ENCODE data around the gene CDC25B. TPM values are rescaled to one million over a fixed set of nuclear protein-coding genes. Genes with fewer than 3 reads are reported as not detected.

Gene CDC25B
- total and polyA plus RNA-seq, 2 of the 13 experiments (the other 11 are each of a cell fraction or from before 2014, with no cell fraction given): 14.5 to 19.4 TPM

DNA sequence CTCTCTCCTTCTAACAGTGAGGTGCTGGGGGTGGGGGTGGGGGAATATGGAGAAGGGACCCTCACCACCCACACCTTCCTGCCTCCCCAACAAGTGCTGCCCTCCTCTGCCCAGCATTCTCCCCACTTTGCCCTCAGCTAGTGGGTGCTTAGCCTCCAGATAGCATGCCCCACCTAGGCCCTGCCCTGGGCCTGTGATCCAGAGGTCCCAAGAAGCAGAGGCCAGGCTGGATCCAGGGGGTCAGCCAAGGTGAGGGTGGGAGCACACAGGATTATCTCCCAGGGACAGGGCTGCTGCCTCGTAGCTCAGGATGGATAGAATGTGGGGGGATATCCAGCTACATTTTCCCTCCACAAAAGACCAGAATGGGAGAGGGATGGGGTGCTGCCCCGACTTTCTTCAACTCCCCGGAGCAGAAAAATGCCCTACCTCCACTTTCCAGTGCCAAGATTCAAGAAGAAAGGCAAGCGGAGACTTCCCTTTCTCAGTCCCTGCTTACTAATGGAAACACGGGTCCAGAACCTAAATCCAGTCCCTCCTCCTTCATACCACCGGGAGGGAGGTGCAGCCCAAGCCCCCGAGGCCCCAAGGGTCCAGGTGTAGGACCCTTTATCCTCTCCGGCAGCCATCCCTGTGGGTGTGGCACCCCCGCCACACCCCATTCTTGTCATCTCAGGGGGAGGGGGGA is 29.5 kb upstream of the CDC25B start:
- Histone ChIP-seq H3K4me3 (replicated peaks in 1 of 3; ENCODE audit: insufficient read depth in 1 of 3, low read depth in 2 of 3, low read length in 3 of 3) (peak overlapping the region; percentile 72 to 93 (median 89)), H3K27me3 (ENCODE audit: control insufficient read depth in 1 of 2, insufficient read depth in 2 of 2, low read length in 2 of 2) (no peaks in the 10 kb centered on the region), H3K36me3 (replicated peaks in 1 of 2; ENCODE audit: control insufficient read depth in 1 of 2, insufficient read depth in 2 of 2, low read length in 2 of 2) (0 out of 5 replicates have a peak, but pooled peaks cover 0 to 5% of the 10 kb centered on the region in 2 experiments), H4K20me1 (ENCODE audit: insufficient read depth, low read length) (no peaks in the 10 kb centered on the region), H2AFZ (ENCODE audit: low read length) (no peak overlapping the region), H3K4me2 (ENCODE audit: low read depth, low read length) (peak overlapping the region; percentile 97), H3K27ac (ENCODE audit: extremely low read length, insufficient read depth, low read length) (no peak overlapping the region), H3K9ac (ENCODE audit: insufficient read depth, low read depth, low read length) (peak overlapping the region; percentile 81), H3K4me1 (ENCODE audit: insufficient read depth, low read length) (peaks cover 66% of the 10 kb centered on the region), H3K79me2 (ENCODE audit: insufficient read depth, low read length) (peaks cover 22% of the 10 kb centered on the region), H3K9me3 (ENCODE audit: low read length) (no peaks in the 10 kb centered on the region)
- no TSS peak for BruUV-seq (replicated peaks)
- intact Hi-C loops (cut with micrococcal nuclease; ENCODE audit: unreplicated experiment) (no loop called here), in situ Hi-C loops (cut with HindIII; ENCODE audit: extremely low pct_ligation_motif_present, low pct_unique_long_range_greater_than_20kb) (no loop called here)
- 24% methylated on average over 9 of the region's 9 CpGs for WGBS (ENCODE audit: low lambda C conversion rate)
- CTCF ChIA-PET (ENCODE audit: low intra/inter-chr PET ratio, low total read pairs): interaction anchor here (0.8 kb wide), 1 partner anchor 14 kb away, joined by 3 read pairs; no protein-coding TSS in a partner anchor
- POLR2A ChIA-PET: interaction anchor here (1.0 to 2.4 kb wide), 6 partner anchors 12 to 369 kb away, joined by 3 to 7 read pairs (median 4); partner anchors contain the start of genes CENPB and MAVS
- ATAC-seq (no peak), FAIRE-seq (no peak), DNase-seq (ENCODE audit: low spot score) (no peak)
- TF ChIP-seq, protein P1, sequence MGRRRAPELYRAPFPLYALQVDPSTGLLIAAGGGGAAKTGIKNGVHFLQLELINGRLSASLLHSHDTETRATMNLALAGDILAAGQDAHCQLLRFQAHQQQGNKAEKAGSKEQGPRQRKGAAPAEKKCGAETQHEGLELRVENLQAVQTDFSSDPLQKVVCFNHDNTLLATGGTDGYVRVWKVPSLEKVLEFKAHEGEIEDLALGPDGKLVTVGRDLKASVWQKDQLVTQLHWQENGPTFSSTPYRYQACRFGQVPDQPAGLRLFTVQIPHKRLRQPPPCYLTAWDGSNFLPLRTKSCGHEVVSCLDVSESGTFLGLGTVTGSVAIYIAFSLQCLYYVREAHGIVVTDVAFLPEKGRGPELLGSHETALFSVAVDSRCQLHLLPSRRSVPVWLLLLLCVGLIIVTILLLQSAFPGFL (CRISPR knock-in tag; IDR thresholded peaks at IDR 0.05): no peak
- TF ChIP-seq FOXA3 (CRISPR knock-in tag; IDR thresholded peaks at IDR 0.05) (no peak), ZBTB8A (CRISPR knock-in tag; IDR thresholded peaks at IDR 0.05; ENCODE audit: borderline replicate concordance, low read depth) (no peak), EP300 (IDR thresholded peaks at IDR 0.05; ENCODE audit: low read depth in 2 of 2, low read length in 2 of 2) (no peak), EP300 (CRISPR knock-in tag; IDR thresholded peaks at IDR 0.05; ENCODE audit: borderline replicate concordance) (no peak), RNF2 (conservative IDR thresholded peaks at IDR 0.05; ENCODE audit: low read depth) (no peak), NR2F2 (IDR thresholded peaks at IDR 0.05; ENCODE audit: borderline replicate concordance, low read depth) (no peak), ZSCAN31 (CRISPR knock-in tag; IDR thresholded peaks at IDR 0.05; ENCODE audit: low read depth) (no peak), ZFP37 (CRISPR knock-in tag; IDR thresholded peaks at IDR 0.05; ENCODE audit: borderline replicate concordance) (no peak), RARA (CRISPR knock-in tag; IDR thresholded peaks at IDR 0.05) (no peak), ZNF282 (IDR thresholded peaks at IDR 0.05; ENCODE audit: partially characterized antibody) (no peak), ZC3H13 (CRISPR knock-in tag; IDR thresholded peaks at IDR 0.05) (0 out of 2 replicates have a peak, but pooled peaks have one; percentile 43), SRY (CRISPR knock-in tag; IDR thresholded peaks at IDR 0.05) (0 out of 2 replicates have a peak, but pooled peaks have one; percentile 39), ZNF746 (CRISPR knock-in tag; IDR thresholded peaks at IDR 0.05) (no peak), CENPX (CRISPR knock-in tag; IDR thresholded peaks at IDR 0.05) (no peak)
- TF ChIP-seq, protein P2, sequence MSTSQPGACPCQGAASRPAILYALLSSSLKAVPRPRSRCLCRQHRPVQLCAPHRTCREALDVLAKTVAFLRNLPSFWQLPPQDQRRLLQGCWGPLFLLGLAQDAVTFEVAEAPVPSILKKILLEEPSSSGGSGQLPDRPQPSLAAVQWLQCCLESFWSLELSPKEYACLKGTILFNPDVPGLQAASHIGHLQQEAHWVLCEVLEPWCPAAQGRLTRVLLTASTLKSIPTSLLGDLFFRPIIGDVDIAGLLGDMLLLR (CRISPR knock-in tag; IDR thresholded peaks at IDR 0.05): 0 out of 2 replicates have a peak, but pooled peaks have one; percentile 56
- TF ChIP-seq, protein P3, sequence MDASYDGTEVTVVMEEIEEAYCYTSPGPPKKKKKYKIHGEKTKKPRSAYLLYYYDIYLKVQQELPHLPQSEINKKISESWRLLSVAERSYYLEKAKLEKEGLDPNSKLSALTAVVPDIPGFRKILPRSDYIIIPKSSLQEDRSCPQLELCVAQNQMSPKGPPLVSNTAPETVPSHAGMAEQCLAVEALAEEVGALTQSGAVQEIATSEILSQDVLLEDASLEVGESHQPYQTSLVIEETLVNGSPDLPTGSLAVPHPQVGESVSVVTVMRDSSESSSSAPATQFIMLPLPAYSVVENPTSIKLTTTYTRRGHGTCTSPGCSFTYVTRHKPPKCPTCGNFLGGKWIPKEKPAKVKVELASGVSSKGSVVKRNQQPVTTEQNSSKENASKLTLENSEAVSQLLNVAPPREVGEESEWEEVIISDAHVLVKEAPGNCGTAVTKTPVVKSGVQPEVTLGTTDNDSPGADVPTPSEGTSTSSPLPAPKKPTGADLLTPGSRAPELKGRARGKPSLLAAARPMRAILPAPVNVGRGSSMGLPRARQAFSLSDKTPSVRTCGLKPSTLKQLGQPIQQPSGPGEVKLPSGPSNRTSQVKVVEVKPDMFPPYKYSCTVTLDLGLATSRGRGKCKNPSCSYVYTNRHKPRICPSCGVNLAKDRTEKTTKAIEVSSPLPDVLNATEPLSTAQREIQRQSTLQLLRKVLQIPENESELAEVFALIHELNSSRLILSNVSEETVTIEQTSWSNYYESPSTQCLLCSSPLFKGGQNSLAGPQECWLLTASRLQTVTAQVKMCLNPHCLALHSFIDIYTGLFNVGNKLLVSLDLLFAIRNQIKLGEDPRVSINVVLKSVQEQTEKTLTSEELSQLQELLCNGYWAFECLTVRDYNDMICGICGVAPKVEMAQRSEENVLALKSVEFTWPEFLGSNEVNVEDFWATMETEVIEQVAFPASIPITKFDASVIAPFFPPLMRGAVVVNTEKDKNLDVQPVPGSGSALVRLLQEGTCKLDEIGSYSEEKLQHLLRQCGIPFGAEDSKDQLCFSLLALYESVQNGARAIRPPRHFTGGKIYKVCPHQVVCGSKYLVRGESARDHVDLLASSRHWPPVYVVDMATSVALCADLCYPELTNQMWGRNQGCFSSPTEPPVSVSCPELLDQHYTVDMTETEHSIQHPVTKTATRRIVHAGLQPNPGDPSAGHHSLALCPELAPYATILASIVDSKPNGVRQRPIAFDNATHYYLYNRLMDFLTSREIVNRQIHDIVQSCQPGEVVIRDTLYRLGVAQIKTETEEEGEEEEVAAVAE (CRISPR knock-in tag; IDR thresholded peaks at IDR 0.05; ENCODE audit: borderline replicate concordance): no peak

Data from HepG2 (cell line).